ENCODE results near the gene SMTNL1. TPM values are rescaled to one million over a fixed set of nuclear protein-coding genes. Genes with fewer than 3 reads are reported as not detected.
A peak's percentile ranks its signal among the peaks of the same experiment; 100 is the strongest.

SMTNL1 gene
- total and polyA plus RNA-seq, 2 experiments from 2014 or later, result 0.89 TPM; not detected in 1

DNA sequence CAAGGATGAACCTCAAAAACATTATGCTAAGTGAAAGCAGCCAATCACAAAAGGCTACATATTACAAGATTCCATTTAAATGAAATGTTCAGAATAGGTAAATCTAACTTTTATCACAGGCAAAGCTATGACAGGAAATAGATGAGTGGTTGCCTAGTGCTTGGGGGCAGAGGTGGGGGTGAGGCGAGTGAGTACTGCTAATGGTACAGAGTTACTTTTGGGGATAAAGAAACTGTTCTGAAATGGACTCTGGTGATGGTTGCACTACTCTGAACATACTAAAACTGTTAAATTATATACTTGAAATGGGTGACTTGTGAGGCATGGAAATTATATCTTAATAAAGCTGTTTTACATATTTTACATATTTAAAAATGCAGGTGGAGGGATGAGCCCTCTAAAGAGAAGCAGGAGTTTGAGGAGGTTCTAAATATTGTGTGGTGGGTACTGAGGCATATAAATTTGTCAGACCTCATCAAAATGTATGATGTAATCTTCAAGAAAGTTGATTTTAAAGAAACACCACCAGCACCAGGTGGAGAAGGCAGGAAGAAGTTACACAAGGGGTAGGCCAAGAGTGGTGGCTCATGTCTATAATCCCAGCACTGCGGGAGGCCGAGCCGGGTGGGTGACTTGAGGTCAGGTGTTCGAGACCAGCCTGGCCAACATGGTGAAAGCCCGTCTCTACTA, 25.5 kb upstream of the SMTNL1 start:
- TF ChIP-seq CTCF (IDR thresholded peaks at IDR 0.05; ENCODE audit: low read depth, low read length), result no peak
- Histone ChIP-seq H3K9me3 (ENCODE audit: low read depth) (no peaks in the 10 kb centered on the region), H3K4me1 (ENCODE audit: low read depth) (peaks cover 7% of the 10 kb centered on the region), H3K4me3 (no peak overlapping the region), H3K27ac (no peak overlapping the region), H3K27me3 (peaks cover 7% of the 10 kb centered on the region), H3K36me3 (no peaks in the 10 kb centered on the region)
- DNase-seq (ENCODE audit: low read depth in 1 of 2, low spot score in 1 of 2), result no peak

- H3K27ac ChIP-seq, result no peak overlapping the region
- TF ChIP-seq CTCF (IDR thresholded peaks at IDR 0.05; ENCODE audit: low read depth, low read length), result no peak
Observed at GRCh38 chr11:57512646-57513451, 24.5 kb upstream of the SMTNL1 start.

DNA sequence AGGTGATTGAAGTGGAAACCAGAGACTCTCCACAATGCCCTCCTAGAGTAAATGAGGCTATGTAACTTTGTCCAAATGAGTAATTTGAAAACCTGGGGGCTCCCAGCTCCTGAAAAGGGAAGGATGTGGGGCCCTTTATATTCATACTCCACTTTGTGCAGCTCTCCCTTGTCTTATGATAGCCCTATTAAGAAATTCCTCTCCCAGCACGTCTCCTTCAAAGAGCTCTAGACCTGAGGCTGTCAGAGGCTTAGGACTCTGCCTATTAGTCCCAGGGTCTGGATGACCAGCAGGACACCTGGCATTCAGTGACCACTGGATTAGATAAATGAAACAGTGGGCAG, 24.0 kb upstream of the SMTNL1 start:
- DNase-seq (ENCODE audit: low read depth in 1 of 2, low spot score in 1 of 2), result no peak
- H3K4me3 ChIP-seq, result no peak overlapping the region
- TF ChIP-seq CTCF (IDR thresholded peaks at IDR 0.05; ENCODE audit: low read depth, low read length), result no peak

More at GRCh38 chr11:57512646-57513451, 24.5 kb upstream of the SMTNL1 start:
- DNase-seq (ENCODE audit: low read depth in 1 of 2, low spot score in 1 of 2), result no peak
- H3K9me3 ChIP-seq (ENCODE audit: low read depth), result no peaks in the 10 kb centered on the region
- H3K27me3 ChIP-seq, result peaks cover 13% of the 10 kb centered on the region
- no peaks in the 10 kb centered on the region for H3K36me3 ChIP-seq
- no peak overlapping the region for H3K4me3 ChIP-seq
- H3K4me1 ChIP-seq (ENCODE audit: low read depth), result peaks cover 7% of the 10 kb centered on the region

DNA sequence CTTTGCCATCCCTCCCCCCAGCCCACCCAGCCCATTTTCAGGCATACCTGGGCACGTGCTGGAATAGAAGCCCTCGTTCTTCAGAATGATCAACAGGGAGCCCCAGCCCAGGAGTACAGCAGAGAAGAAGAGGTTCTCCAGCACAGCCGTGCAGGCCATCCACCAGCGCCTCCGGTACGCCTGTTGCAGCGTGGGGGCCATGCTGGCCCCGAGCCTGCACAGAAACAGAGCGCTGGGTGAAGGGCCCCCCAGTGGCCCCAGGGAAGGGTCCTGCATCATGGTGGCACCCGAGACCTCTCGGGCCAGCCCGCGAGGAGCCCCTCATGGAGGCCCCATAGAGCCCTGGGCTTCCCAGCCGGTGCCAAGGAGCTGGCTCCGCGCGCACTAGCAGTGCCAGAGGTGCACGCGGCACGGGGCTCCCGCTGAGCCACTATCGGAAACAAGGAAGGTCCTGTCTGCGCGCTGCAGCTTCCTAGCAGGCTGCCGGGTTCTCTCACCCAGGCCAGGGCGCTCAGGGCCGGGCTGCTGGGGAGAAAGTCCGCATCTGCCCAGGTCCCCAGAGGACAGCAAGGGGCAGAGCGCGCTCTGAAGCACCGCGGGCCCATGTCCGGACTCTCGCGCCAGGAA, 23.4 kb upstream of the SMTNL1 start:
- Histone ChIP-seq H3K4me1 (ENCODE audit: low read depth) (peaks cover 7% of the 10 kb centered on the region), H3K36me3 (no peaks in the 10 kb centered on the region), H3K4me3 (peak overlapping the region; percentile 48), H3K9me3 (ENCODE audit: low read depth) (no peaks in the 10 kb centered on the region), H3K27ac (no peak overlapping the region), H3K27me3 (peaks cover 13% of the 10 kb centered on the region)
- no peak for TF ChIP-seq CTCF (IDR thresholded peaks at IDR 0.05; ENCODE audit: low read depth, low read length)
- DNase-seq (ENCODE audit: low read depth in 1 of 2, low spot score in 1 of 2), result peak; percentile 56

More for the DNA sequence above, 24.0 kb upstream of the SMTNL1 start:
- Histone ChIP-seq H3K4me1 (ENCODE audit: low read depth) (peaks cover 7% of the 10 kb centered on the region), H3K36me3 (no peaks in the 10 kb centered on the region), H3K9me3 (ENCODE audit: low read depth) (no peaks in the 10 kb centered on the region), H3K27me3 (peaks cover 13% of the 10 kb centered on the region), H3K27ac (no peak overlapping the region)

DNA sequence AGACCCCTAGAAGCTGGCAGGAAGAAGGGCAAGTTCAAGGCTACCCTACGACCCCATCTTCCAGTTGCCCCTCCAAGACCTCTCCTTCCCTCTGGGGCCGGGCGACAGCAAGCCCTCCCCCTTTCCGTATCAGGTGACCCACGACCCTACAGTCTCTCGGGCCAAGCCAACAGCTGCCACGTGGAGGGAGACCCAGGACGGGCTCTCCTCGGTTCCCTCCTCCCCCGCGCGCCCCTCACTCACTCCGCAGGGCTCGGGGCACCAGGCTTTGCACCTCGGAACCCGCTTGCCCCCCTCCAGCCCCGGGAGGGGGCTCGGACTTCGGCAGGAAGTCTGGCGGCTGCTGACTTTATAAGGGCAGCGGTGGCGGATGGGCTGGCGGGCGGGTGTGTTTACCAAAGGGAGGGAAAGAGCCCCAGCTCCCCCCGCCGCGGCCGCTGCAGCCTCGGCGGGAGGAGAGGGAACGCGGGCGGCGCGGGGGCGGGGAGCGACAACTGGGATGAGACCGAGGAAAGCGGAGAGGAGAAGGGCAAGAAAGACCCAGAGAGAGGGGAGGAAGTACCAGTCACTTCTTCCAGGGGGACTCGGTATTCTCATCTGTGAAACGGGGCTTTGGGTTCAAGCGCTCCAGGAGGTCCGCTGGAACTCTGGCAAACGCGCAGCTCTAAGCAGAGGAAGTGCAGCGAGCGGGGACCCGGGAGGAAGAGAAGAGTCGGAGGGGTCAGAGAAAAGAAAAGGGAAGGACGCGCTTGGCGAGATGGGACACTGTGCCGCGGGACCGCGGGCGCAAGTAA, 22.7 kb upstream of the SMTNL1 start:
- H3K9me3 ChIP-seq (ENCODE audit: low read depth), result no peaks in the 10 kb centered on the region

More for the DNA sequence above, 22.7 kb upstream of the SMTNL1 start:
- Histone ChIP-seq H3K4me3 (peak overlapping the region; percentile 48), H3K36me3 (no peaks in the 10 kb centered on the region), H3K27ac (no peak overlapping the region), H3K4me1 (ENCODE audit: low read depth) (peaks cover 7% of the 10 kb centered on the region), H3K27me3 (peaks cover 13% of the 10 kb centered on the region)
- DNase-seq (ENCODE audit: low read depth in 1 of 2, low spot score in 1 of 2), result peak; percentile 47 to 51
- TF ChIP-seq CTCF (IDR thresholded peaks at IDR 0.05; ENCODE audit: low read depth, low read length), result no peak

Measured in cardiac muscle cell (in vitro differentiated cells and primary cell).